H1 (cell line): ENCODE results near the gene EPHB6. TPM values are rescaled to one million over a fixed set of nuclear protein-coding genes. Genes with fewer than 3 reads are reported as not detected.

Source experiments
- CTCF ChIA-PET: fragments of 300-600 bp; sonication (Branson Sonifier 250); formaldehyde crosslinking; loops from one replicate; lab custom pipeline; 2021; ENCODE audit not compliant: partially characterized antibody; lab: Charles Lee
- POLR2A ChIA-PET: fragments of 300-600 bp; sonication (Branson Sonifier 250); formaldehyde crosslinking; loops from one replicate; lab custom pipeline; 2021; ENCODE audit warnings: inconsistent platforms; ENCODE audit not compliant: partially characterized antibody; lab: Charles Lee
- DNase-seq, 2 experiments: peaks; one replicate each; pipeline versions ENCODE4 v3.0.0 to v3.0.0-alpha.2; 2010 to 2022; ENCODE audit warnings: low spot score in 2 of 2, low read depth in 1 of 2, mixed read lengths in 1 of 2
- FAIRE-seq: peaks from 2 replicates; lab custom pipeline; 2011; peaks lifted over from hg19 to GRCh38; lab: Jason Lieb, UNC
- H2AFZ ChIP-seq: 2 replicates; pipeline ENCODE4 v1.8.1; 2012; ENCODE audit warnings: low read length, inconsistent platforms
- H2AK5ac ChIP-seq: 2 replicates; pipeline ENCODE4 v1.6.1; 2013; ENCODE audit warnings: low read depth, low read length
- H2BK120ac ChIP-seq: replicated peaks from 2 replicates; pipeline ENCODE3; 2013; ENCODE audit warnings: low read depth, low read length, inconsistent platforms
- H2BK12ac ChIP-seq: 2 replicates; pipeline ENCODE4 v1.6.1; 2013; ENCODE audit warnings: low read depth, low read length
- H2BK15ac ChIP-seq: 2 replicates; pipeline ENCODE4 v1.6.1; 2013; ENCODE audit warnings: low read length
- H2BK20ac ChIP-seq: 2 replicates; pipeline ENCODE4 v1.6.1; 2013; ENCODE audit warnings: low read length
- H2BK5ac ChIP-seq: 2 replicates; pipeline ENCODE4 v1.6.1; 2013; ENCODE audit warnings: low read depth, low read length
- H3K14ac ChIP-seq: 2 replicates; pipeline ENCODE4 v1.6.1; 2013; ENCODE audit warnings: inconsistent platforms; ENCODE audit not compliant: insufficient read length
- H3K18ac ChIP-seq: 2 replicates; pipeline ENCODE4 v1.6.1; 2013; ENCODE audit warnings: low read length; ENCODE audit errors: extremely low read depth
- H3K23ac ChIP-seq: 2 replicates; pipeline ENCODE4 v1.6.1; 2013; ENCODE audit warnings: inconsistent platforms; ENCODE audit not compliant: insufficient read length
- H3K23me2 ChIP-seq: 2 replicates; pipeline ENCODE4 v1.6.1; 2013; ENCODE audit warnings: low read depth, low read length
- H3K27ac ChIP-seq: 2 replicates; pipeline ENCODE4 v1.6.1; 2011; ENCODE audit warnings: low read depth, low read length, inconsistent platforms
- H3K27me3 ChIP-seq, 4 experiments: replicated peaks in 1 of 4; 1 replicate in 1 of 4; 2 replicates in 3 of 4; pipeline versions ENCODE4 v1.6.1 to v1.8.1; 2011 to 2013; ENCODE audit warnings: low read length in 3 of 4, mild to moderate bottlenecking in 3 of 4, inconsistent platforms in 2 of 4, mixed read lengths in 2 of 4, moderate library complexity in 1 of 4; ENCODE audit not compliant: control insufficient read depth in 3 of 4, insufficient read depth in 3 of 4; ENCODE audit errors: extremely low read depth in 1 of 4
- H3K36me3 ChIP-seq, 4 experiments: 2 replicates each; pipeline versions ENCODE4 v1.6.1 to v1.8.1; 2011 to 2013; ENCODE audit warnings: mild to moderate bottlenecking in 4 of 4, low read length in 3 of 4, moderate library complexity in 2 of 4, control low read depth in 1 of 4, inconsistent platforms in 1 of 4; ENCODE audit not compliant: insufficient read depth in 4 of 4, control insufficient read depth in 2 of 4
- H3K4ac ChIP-seq: replicated peaks from 2 replicates; pipeline ENCODE3; 2013; ENCODE audit warnings: low read length, low read depth, mixed read lengths, inconsistent platforms; ENCODE audit not compliant: insufficient read length
- H3K4me1 ChIP-seq, 4 experiments: replicated peaks in 1 of 4; 1 replicate in 1 of 4; 2 replicates in 3 of 4; pipeline versions ENCODE4 v1.6.1 to v1.8.1; 2011 to 2013; ENCODE audit warnings: low read length in 3 of 4, inconsistent platforms in 2 of 4, mixed read lengths in 1 of 4; ENCODE audit not compliant: insufficient read depth in 4 of 4, control insufficient read depth in 3 of 4
- H3K4me2 ChIP-seq, 2 experiments: 2 replicates each; pipeline versions ENCODE4 v1.6.1 to v1.8.1; 2011 to 2013; ENCODE audit warnings: low read depth in 2 of 2, low read length in 2 of 2, control low read depth in 1 of 2, inconsistent platforms in 1 of 2, mild to moderate bottlenecking in 1 of 2; ENCODE audit not compliant: insufficient read depth in 1 of 2
- H3K4me3 ChIP-seq, 4 experiments: fragments of 200-600, 300-600 bp in 1 of 4; sonication (generic), shearing (Covaris generic), sonication (Bioruptor Twin) in 1 of 4; 2 replicates each; pipeline versions ENCODE4 v1.5.1 to v1.8.1; 2011 to 2016; ENCODE audit warnings: low read length in 4 of 4, low read depth in 3 of 4, control low read depth in 2 of 4, inconsistent platforms in 2 of 4, mild to moderate bottlenecking in 2 of 4, mixed read lengths in 1 of 4, moderate library complexity in 1 of 4; ENCODE audit not compliant: insufficient read depth in 2 of 4; ENCODE audit errors: extremely low read depth in 1 of 4
- H3K56ac ChIP-seq: replicated peaks from 2 replicates; pipeline ENCODE3; 2013; ENCODE audit warnings: low read depth, mild to moderate bottlenecking, mixed read lengths, low read length, inconsistent platforms; ENCODE audit not compliant: insufficient read length
- H3K79me1 ChIP-seq: 2 replicates; pipeline ENCODE4 v1.6.1; 2013; ENCODE audit warnings: low read depth, low read length, control low read depth
- H3K79me2 ChIP-seq, 2 experiments: 2 replicates each; pipeline versions ENCODE4 v1.6.1 to v1.8.1; 2012 to 2013; ENCODE audit warnings: low read length in 2 of 2, mild to moderate bottlenecking in 2 of 2, inconsistent platforms in 1 of 2; ENCODE audit not compliant: insufficient read depth in 2 of 2, control insufficient read depth in 1 of 2
- H3K9ac ChIP-seq, 4 experiments: replicated peaks in 1 of 4; 1 replicate in 1 of 4; 2 replicates in 3 of 4; pipeline versions ENCODE4 v1.6.1 to v1.8.1; 2011 to 2013; ENCODE audit warnings: low read depth in 3 of 4, low read length in 3 of 4, control low read depth in 2 of 4, mild to moderate bottlenecking in 2 of 4, moderate library complexity in 2 of 4, inconsistent platforms in 1 of 4; ENCODE audit errors: extremely low read depth in 1 of 4
- H3K9me3 ChIP-seq, 2 experiments: 2 replicates each; pipeline versions ENCODE4 v1.6.1 to v1.8.1; 2012 to 2013; ENCODE audit warnings: mild to moderate bottlenecking in 2 of 2, moderate library complexity in 2 of 2, control low read depth in 1 of 2, inconsistent platforms in 1 of 2, low read depth in 1 of 2, low read length in 1 of 2, mixed read lengths in 1 of 2; ENCODE audit not compliant: insufficient read depth in 2 of 2
- H4K20me1 ChIP-seq, 2 experiments: replicated peaks in 1 of 2; 2 replicates each; pipeline versions ENCODE3 to v1.8.1; 2011 to 2013; ENCODE audit warnings: inconsistent platforms in 2 of 2, low read length in 2 of 2, mild to moderate bottlenecking in 1 of 2; ENCODE audit not compliant: insufficient read depth in 2 of 2, control insufficient read depth in 1 of 2
- H4K5ac ChIP-seq: 2 replicates; pipeline ENCODE4 v1.6.1; 2013; ENCODE audit warnings: low read length, low read depth, mixed read lengths, inconsistent platforms; ENCODE audit not compliant: insufficient read length
- H4K8ac ChIP-seq: 2 replicates; pipeline ENCODE4 v1.8.0; 2013; ENCODE audit warnings: mild to moderate bottlenecking, moderate library complexity, low read length, inconsistent platforms; ENCODE audit not compliant: insufficient read depth; ENCODE audit errors: extremely low read depth
- H4K91ac ChIP-seq: replicated peaks from 2 replicates; pipeline ENCODE3; 2013; ENCODE audit warnings: low read length, mixed read lengths, inconsistent platforms; ENCODE audit not compliant: insufficient read length
- ATF2 ChIP-seq: IDR thresholded peaks from 2 replicates; pipeline ENCODE4 v1.6.1; 2012; ENCODE audit warnings: low read length, inconsistent platforms
- BCL11A ChIP-seq, 2 experiments: IDR thresholded peaks; one replicate each; pipeline ENCODE4 v1.6.1; 2011; ENCODE audit warnings: low read depth in 2 of 2, low read length in 2 of 2, mild to moderate bottlenecking in 2 of 2
- CHD2 ChIP-seq: IDR thresholded peaks from 2 replicates; pipeline ENCODE4 v1.6.1; 2012; ENCODE audit warnings: low read length, improper control_type of control experiment
- HDAC6 ChIP-seq: IDR thresholded peaks from one replicate; pipeline ENCODE4 v1.7.1; 2012; ENCODE audit warnings: low read depth, mild to moderate bottlenecking, inconsistent platforms, low read length, moderate library complexity
- PHF8 ChIP-seq: fragments of 200-600 bp; sonication (generic); conservative IDR thresholded peaks from 2 replicates; pipeline ENCODE4 v1.7.1; 2012; ENCODE audit warnings: low read depth, mild to moderate bottlenecking, inconsistent platforms, low read length, moderate library complexity
- RBBP5 ChIP-seq: IDR thresholded peaks from 2 replicates; pipeline ENCODE4 v1.7.1; 2012; ENCODE audit warnings: low read depth, mild to moderate bottlenecking, inconsistent platforms, low read length, moderate library complexity, borderline replicate concordance
- SP2 ChIP-seq: IDR thresholded peaks from 2 replicates; pipeline ENCODE4 v1.6.1; 2012; ENCODE audit warnings: mild to moderate bottlenecking, low read length, inconsistent platforms
- ZNF274 ChIP-seq: IDR thresholded peaks from 2 replicates; pipeline ENCODE4 v1.7.0; 2012; ENCODE audit warnings: low read length, borderline replicate concordance; ENCODE audit errors: extremely low read depth
- WGBS, 2 experiments: shearing (Covaris generic) in 1 of 2; methylation state at CpG; one replicate each; pipeline versions ENCODE4 v1.1.6 to v1.1.7; 2013 to 2015; ENCODE audit warnings: low lambda C conversion rate in 2 of 2, mixed read lengths in 2 of 2, inconsistent platforms in 1 of 2, low coverage in 1 of 2, missing lambda C conversion rate in 1 of 2; ENCODE audit not compliant: insufficient replicate concordance in 2 of 2, insufficient coverage in 1 of 2, insufficient read length in 1 of 2; ENCODE audit errors: extremely low coverage in 1 of 2, missing lambda C conversion rate in 1 of 2; 5-methylcytosine and 5-hydroxymethylcytosine counted together
- polyA plus RNA-seq, 7 experiments: library from polyadenylated mRNA; depleted of rRNA in 3 of 7; stranded (reverse) in 5 of 7; unstranded in 2 of 7; fragments of >200 nt in 5 of 7; fragments of 200-250 nt in 2 of 7; gene quantifications; 1 replicate in 5 of 7; 2 replicates in 1 of 7; 4 replicates in 1 of 7; pipeline versions ENCODE4 v1.2.1 to v1.2.3, GENCODE V29; 2011 to 2013; ENCODE audit warnings: missing spikeins in 2 of 7, mixed read lengths in 2 of 7
- total RNA-seq: library from RNA; stranded (reverse); fragmentation: NEBNext Ultra II Directional; extraction: Animal tissue kit (Norgen Biotek cat#: 25700); gene quantifications from 2 replicates; pipeline ENCODE4 v1.2.1, GENCODE V29; 2021

Gene EPHB6
- total and polyA plus RNA-seq, 2 of the 8 experiments (the other 6 are each of a cell fraction or from before 2014, with no cell fraction given) = 19.7 TPM

- Histone ChIP-seq H3K23ac (no peak overlapping the region), H4K91ac (no peak overlapping the region), H3K4me3 (no peak overlapping the region), H4K20me1 (peaks cover 0 to 2% of the 10 kb centered on the region in 2 experiments)
- TF ChIP-seq ATF2 (no peak), CHD2 (no peak), RBBP5 (no peak), ZNF274 (no peak), SP2 (no peak), PHF8 (no peak), HDAC6 (no peak), BCL11A (IDR thresholded peaks at IDR 0.05; ENCODE audit: low read depth in 2 of 2, low read length in 2 of 2) (no peak)
- TF ChIP-seq, all 59 proteins: peak for 0
- Histone ChIP-seq H3K14ac (no peak overlapping the region), H4K8ac (no peak overlapping the region), H2BK5ac (no peak overlapping the region), H3K23me2 (no peaks in the 10 kb centered on the region; the same call in 1 of the 2 replicates), H4K5ac (no peak overlapping the region), H2AK5ac (no peak overlapping the region), H2BK120ac (no peak overlapping the region), H3K79me2 (no peaks in the 10 kb centered on the region), H3K9me3 (no peaks in the 10 kb centered on the region), H3K9ac (no peak overlapping the region), H2BK12ac (no peak overlapping the region), H3K27ac (no peak overlapping the region), H3K18ac (no peak overlapping the region), H2BK15ac (no peak overlapping the region), H3K27me3 (no peaks in the 10 kb centered on the region; a peak in 1 of 7 replicates), H3K4me1 (peaks cover 0 to 3% (median 0%) of the 10 kb centered on the region in 4 experiments; a peak in 1 of 7 replicates), H2BK20ac (no peak overlapping the region), H2AFZ (no peak overlapping the region), H3K79me1 (no peaks in the 10 kb centered on the region), H3K36me3 (no peaks in the 10 kb centered on the region), H3K56ac (no peak overlapping the region), H3K4me2 (no peak overlapping the region), H3K4ac (no peak overlapping the region)
- FAIRE-seq = no peak
- no peak for DNase-seq
- WGBS, 2 experiments = 82% methylated on average over 3 of the region's 3 CpGs; no CpG with 5 or more reads in 1 of the 2 experiments
- ChIA-PET POLR2A (no interaction called here), CTCF (interaction anchor here (1.3 to 8.2 kb wide), 6 partner anchors 14 to 107 kb away, joined by 3 to 69 read pairs (median 24); no protein-coding TSS in a partner anchor)
These were observed 41.3 kb downstream of the EPHB6 start for GRCh38 chr7:142896151-142896550.
